ENCODE measurements around the gene SLC22A23.

SLC22A23 gene

DNA sequence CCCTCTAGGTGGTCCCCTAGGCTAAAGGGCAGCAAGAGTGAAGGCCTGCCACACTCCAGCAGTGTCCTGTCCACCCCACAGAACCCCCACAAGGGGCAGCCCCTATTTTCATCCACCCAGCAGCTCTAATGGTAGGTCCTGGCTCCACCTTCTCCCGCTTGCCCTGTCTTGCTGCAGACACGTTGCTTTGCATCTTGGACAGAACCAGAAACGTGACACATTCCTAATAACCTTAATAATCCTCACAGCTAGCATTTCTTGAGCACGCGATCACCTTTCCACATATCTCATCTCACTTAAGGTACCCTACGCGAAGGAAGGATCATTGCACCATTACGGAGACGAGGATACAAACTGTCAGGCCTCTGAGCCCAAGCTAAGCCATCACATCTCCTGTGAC lies 11.7 kb upstream of the SLC22A23 start:
- DNase-seq, result no peak

DNA sequence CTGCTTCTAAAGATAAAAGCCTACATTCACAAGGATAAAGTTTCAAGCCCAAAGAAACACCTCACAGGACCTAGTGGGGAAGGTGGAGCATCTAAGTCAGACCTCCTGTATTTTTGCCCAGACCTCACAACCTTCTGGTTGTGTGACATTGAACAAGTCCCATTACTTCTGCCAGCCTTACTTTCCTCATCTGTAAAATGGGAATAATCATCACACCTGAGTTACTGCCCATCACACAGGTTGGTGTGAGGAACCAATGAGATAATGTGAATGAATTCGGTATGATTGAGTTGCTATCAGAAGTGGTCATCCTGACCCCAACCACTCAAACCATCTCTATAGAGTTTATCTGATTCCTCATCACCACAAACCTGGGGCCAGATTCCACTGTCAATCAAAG lies 11.1 kb upstream of the SLC22A23 start:
- no peak for DNase-seq

- DNase-seq, result no peak
These were observed 9.8 kb upstream of the SLC22A23 start for GRCh38 chr6:3466488-3467219.

DNA sequence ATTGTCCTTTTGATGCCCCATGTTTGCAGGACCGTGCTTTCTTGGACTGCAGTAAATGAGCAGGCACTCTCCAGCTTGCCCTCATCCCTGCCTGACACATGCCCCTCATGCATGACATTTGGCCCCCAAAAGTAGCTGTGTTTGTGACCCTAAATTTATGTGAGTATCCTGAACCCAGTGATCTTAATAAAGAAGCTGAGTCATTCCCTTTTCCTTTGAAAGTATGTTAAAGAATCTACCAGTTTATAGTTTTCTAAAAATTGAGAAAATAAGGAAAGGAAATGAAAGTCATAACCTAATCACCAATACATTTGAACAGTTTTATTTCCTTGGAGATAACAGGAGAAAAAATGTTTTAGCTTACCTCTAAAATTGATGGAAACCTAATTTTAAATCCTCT lies 3.4 kb upstream of the SLC22A23 start:
- DNase-seq, result no peak

- DNase-seq, result no peak
These were observed 2.0 kb upstream of the SLC22A23 start for GRCh38 chr6:3458706-3459421.

DNA sequence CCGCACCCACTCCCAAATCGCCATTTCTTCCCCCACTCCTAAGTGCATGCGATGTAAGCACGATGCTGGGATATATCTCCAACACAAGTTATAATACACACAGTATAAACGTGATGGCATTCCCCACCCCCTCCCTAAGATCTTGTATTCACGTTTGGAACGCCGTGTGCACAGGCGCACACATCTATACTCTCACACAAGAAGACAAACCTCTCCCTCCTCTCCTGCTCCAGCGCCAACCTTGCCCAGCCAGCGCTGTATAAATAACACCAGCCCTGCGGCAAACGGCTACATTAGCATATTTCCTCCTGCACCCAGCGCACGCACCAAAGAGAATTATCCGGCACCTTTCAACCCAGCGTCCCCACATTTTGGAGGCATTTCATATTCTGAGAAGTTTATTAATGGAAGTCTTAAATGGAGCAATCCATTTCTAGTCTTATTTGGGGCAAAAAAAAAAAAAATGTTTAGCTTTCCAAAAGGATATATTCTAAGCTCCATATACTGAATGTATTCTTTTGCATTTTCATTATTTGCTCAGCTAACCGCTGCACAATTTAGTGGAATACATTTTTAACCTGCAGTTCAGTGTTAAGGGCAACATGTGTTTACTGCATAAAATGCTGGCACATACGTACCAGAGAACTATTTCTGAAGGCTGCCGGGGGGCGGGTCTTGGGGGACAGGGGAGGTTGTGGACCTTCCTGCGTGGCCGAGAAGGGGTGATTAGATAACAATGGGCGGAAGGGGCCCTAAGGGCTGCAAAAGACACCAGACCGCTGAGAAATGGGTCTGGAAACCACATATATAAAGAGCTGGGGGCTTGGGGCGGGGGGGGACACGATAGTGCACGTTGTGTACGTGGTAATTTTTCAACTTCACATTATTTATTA lies 1.1 kb upstream of the SLC22A23 start:
- DNase-seq, result no peak

GRCh38 chr6:3456395-3456897 lies 404 bp downstream of the SLC22A23 start:
- no peak for DNase-seq

GRCh38 chr6:3455569-3456394 lies 1.1 kb downstream of the SLC22A23 start:
- DNase-seq, result no peak

GRCh38 chr6:3455147-3455568 lies 1.7 kb downstream of the SLC22A23 start:
- DNase-seq, result peak; percentile 37

GRCh38 chr6:3454273-3455010 lies 2.4 kb downstream of the SLC22A23 start:
- no peak for DNase-seq

DNA sequence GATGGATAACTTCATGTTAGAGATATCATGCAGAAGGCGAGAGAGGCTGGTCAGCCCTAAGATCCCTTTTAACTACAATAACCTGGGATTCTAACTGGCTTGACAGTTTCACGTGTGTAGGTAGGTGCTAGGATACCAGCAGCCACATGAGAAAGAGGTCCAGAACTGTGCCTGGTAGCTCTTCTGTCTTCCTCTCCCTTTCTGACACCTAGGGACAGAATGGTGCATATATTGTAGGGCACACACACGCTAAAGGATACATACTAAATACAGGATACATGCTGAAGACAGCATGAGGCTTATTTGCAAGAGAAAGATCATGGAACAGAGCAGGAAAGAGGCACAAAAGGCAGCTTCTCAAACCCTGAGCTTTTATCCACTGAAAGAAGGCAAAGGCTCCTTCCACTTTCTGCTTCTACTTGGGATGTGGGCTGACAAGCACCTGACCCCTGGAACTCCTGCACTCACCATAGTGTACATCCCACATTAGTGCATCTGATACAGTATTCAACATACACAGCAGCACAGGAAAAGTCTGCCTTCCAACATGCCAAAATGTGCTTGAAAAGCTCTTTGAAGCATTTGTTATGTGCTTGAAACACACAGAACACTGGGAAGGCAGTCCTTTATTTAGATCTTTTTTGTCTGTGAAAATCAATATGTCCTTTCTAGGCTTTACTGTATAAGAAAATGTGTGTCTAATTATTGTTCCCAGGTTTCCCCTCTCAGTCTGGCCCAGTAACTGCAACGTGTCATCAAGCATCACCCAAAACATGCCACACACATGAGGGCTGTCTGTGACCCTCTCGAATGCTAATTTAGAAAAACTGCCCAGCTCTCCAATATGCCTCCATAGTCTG lies 3.2 kb downstream of the SLC22A23 start:
- no peak for DNase-seq

DNA sequence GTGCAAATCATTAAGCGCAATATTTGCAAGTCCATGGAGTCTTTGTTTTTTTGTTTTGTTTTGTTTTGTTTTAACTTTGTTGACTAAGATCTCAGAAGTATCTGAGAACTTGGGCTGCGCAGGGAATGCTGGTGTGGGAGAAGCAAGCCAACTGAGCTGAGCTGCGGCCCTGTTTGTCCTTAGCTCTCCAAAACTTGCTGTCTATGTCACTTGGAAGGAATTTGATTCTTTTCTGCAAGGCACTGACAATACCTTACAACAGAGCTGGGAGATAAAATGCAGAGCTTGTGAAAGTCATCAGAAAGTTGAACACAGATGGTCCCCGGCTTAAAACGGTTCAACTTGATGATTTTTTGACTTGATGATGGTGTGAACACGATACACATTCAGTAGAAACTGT lies 5.4 kb downstream of the SLC22A23 start:
- DNase-seq, result no peak

GRCh38 chr6:3450888-3451287 lies 6.0 kb downstream of the SLC22A23 start:
- DNase-seq, result no peak

DNA sequence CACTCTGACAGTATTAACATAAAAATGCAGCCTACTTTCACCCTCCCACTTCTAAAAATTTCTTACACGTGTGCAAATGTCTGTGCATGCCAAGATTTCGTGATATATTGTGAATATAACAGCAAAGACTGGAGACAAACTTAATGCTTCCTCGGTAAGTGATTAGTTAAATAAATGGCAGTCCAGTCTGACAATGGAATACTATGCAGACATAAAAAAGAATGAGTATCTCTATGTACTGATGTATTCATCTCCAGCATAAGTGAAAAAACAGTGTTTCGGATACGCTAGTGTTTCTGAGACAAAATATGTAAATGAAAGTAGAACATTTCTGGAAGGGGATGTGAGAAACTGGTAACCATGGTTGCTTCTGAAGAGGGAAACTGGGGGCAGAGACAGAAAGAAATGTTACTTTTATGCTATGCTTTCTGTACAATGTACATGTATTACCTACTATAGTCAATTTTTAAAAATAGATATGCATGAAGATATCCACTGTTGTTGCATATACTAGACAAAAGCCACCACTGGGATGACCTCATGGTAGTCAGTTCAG lies 7.0 kb downstream of the SLC22A23 start:
- no peak for DNase-seq

DNA sequence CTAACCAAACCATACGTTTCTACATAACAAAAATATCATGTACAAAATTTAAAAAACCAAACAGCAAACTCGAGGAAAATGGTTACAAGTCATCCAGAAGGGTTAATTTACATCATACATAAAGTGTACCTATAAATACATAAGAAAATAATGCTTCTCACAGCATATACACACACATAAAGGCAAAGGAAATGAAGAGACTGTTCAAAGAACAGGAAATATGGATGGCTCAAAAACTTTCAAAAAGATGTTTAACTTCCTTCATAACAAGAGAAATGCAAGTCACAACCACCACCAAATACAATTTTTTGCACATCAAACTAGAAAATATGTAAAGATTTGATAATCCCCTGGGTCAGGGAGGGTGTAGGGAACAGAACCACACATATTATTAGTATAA lies 7.5 kb downstream of the SLC22A23 start:
- DNase-seq, result no peak

- DNase-seq, result no peak
These were observed 9.8 kb downstream of the SLC22A23 start for GRCh38 chr6:3447005-3447404.

GRCh38 chr6:3446184-3446583 lies 10.7 kb downstream of the SLC22A23 start:
- DNase-seq, result no peak

DNA sequence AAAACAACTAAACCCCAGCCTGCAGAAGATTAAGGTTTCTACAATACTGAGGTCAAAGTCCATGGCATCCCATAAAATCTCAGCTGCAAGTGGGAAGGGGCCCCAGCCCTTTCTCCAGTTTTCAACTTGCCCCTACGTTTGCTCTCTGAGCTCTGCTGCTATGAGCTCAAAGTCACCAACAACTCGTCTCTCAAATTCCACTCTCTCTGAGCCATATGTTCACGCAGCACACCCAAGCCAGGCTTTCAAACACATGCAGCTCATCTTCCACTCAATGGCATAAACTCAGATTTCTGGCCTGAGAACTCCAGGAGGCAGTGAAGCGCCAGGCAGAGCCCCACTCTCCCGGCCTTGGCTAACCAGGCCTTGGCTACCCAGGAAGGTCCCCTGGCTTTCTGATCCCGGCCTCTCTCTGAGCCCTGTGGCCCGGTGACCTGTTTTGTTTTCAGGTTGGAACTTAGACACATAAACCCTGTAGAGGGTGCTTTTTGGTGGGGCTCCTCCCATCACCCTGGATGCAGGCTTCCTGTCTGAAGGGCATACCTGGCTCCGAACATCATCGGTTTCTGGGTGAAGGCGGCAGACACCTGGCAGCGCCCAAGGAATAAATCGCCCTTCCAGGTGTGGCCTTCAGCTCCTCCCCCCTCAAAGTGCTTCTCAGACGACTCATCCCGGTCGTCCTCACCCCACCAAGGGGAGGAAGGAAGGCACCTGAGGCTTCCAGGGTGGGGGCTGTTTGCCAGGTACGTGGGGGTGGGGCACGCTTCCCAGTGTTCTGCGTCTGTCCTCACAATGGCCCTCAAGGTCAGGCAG lies 12.4 kb downstream of the SLC22A23 start:
- DNase-seq, result no peak

GRCh38 chr6:3443221-3443515 lies 13.7 kb downstream of the SLC22A23 start:
- DNase-seq, result no peak
